HG02588 (cell line): Measurements from ENCODE around the gene SMG6.
A peak's percentile ranks its signal among the peaks of the same experiment; 100 is the strongest.

Experiments used
- ATAC-seq: cut with Tn5 transposase; IDR thresholded peaks from one replicate; pipeline ENCODE4 v1.9.1; 2021; ENCODE audit warnings: mild to moderate bottlenecking, moderate library complexity; ENCODE audit not compliant: unreplicated experiment

The SMG6 gene

DNA sequence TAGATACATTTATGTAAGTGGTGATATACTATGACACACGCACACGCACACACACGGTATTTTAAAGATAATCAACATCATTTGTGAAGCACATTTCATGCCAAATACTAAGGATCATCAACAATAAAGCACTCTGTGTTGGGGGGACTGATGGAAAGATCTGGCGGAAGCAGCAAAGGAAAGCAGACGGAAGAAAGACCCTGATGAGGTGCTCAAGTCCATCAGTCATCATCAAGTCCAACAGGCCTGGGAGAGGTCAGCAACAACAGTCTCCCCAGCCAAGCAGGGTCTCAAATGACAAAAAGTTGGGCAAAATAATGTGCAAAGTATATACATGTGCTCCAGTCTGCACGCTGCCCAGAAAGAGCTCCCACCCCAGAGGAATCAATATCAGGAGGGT lies 193.1 kb downstream of the SMG6 start:
- ATAC-seq, result no peak

DNA sequence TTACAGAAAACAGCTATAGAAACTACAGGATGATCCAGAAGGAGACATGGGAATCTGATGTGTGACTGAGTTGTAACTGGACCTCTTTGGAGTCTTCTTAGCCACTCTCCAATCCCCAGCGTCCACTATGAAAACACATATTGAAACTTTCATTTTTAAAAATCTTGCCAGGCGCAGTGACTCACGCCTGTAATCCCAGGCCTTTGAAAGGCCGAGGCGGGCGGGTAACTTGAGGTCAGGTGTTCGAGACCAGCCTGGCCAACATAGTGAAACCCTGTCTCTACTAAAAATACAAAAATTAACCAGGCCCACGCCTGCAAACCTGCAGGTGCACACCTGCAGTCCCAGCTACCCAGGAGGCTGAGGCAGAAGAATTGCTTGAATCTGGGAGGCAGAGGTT lies 195.4 kb downstream of the SMG6 start:
- no peak for ATAC-seq

DNA sequence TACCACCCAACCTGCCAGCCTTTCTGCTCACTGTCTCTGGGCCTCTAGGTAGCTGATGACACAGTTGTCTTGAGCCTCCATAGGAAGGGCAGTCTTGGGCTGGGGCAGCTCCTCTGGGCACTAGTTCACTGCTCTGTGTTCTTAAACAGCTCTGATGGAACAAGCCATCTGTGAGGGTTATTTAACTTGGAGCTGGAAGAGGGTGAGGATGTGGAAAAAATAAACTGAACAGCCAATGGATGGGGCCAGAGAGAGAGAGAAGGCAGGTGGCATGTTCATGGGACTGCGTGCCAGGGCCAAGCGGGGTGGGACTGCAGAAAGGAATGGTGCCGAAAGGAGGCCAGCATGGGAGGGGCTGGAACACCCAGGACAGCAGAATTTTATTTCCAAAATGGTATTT lies 196.1 kb downstream of the SMG6 start:
- ATAC-seq, result no peak

DNA sequence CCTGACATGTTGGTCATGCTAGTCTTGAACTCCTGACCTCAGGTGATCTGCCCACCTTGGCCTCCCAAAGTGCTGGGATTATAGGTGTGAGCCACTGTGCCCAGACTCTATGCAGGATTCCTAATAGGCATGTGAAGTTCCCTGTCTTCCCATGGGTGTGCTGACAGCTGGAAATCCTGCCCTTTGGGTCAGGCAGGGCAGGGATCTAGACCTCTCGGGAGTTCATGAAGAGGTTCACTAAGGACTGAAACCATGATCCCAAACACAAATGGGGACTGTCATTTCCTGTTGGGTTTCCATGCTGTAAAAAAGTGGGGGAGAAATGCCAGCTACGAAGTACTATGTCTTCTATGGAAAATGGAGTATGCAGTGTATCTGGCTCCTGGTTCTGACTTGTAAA lies 196.5 kb downstream of the SMG6 start:
- ATAC-seq, result no peak

DNA sequence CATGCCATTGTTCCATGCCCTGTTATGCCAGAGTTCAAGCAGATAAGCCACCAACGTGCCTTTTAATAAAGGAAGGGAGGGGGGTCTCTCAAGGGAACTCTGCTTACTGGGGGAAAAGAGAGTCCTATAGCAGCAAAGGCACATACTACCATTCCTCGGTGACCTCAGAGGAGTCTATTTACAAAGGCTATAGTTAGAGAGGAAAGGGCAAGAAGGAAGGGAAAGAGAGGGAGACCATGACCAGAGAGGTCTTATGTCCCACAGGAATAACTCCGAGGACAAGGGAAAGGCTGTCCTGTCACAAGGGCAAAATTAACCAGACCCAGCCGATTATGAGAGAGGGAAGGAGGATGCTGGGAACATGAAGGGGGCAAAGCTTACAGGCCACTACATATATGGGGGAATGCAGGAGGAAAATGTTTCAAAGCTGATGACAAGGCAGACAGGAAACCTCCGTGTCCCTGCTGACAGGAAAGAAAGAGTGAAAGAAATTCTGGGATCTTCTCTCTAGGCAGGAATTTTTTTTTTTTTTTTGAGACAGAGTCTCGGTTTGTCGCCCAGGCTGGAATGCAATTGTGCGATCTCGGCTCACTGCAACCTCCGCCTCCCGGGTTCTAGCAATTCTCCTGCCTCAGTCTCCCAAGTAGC lies 197.2 kb downstream of the SMG6 start:
- ATAC-seq, result no peak

DNA sequence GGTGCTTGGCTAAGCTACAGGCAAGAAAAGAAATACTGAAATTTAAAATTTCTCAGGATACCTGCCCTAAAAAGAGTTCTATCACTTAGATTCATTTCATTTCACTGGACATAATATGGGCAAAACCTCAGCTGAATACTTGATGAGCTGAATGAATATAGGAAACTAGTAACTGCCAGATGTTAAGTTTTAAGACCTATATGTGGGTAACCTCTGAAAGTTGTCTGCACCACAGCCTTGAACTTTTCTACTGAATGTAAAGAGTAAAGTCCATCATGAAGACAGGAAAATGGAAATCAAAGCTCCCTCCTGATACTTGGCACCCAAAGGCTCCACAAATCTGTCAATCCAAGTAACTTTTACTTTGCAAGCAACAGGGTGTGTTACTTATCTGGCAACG lies 197.9 kb downstream of the SMG6 start:
- ATAC-seq, result no peak

DNA sequence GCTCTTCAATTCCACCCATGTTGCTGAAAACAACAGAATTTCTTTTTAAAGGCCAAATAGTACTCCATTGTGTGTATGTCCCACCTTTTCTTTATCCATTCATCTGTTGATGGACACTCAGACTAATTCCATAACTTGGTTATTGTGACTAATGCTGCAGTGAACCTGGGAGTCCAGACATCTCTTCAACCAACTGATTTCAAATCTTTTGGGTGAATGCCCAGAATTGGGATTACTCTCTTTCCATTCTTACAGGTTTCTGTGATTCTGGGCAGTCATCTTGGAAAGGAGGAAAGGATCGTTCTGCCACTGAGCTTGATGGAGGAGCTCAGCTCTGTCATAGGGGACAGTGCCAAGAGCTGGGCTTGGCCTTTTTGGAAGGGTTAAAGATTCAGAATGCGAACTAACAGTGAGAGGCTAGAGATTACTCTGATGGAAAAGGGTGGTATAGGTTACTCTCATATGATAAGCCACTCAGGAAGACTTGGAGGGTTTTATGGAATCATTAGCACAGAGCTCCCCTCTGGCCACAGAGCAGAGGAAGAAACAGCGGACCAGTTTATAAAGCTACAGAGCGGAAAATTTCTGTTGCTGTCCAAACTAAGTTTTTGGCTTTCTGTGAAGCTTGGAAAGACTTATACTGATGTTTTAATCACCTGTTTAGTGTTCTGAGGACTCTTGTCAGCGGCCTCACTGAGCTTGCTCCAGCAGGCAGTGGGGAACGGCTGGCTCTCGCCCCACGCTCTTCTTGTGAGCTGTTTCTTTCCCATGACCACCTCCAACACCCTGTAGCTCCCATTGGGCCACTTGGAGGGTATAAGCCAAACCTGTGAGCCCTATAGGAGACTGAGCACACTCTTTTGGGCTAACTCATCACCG lies 200.4 kb downstream of the SMG6 start:
- no peak for ATAC-seq

DNA sequence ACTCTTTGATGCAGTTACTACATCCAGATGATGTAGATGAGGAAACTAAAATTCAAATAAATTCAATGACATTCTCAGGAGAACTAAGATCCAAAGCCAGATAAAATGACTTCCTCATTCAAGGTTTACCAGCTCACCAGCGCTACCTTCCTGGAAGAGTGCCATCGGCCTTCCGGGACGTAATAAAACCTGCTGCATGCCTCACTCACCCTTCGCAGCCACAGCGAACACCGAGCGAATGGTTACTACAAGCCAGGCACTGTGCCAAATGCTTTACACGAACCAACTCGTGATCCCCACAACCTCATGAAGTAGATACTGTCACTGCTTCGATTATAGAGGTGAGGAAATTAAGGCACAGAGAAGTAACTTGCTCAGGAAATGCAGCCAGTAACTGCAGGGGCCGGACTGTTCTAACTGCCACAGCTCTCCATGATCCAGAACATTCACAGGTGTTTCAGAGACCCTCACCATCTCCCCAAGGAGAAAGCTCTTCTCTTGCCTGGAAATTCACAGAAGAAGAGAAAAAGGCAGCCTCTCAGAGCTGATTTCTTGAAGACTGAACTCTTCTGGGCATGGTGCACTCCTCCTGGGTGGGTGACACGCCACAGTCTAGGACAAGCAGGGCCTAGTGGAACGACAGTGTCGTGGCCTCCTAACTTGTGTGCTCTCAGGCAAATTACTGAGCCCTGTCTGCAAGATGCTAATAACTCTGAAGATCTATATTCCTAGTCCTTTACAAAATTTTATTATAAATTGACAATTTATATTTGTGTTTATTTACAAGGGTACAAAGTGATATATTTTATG lies 201.9 kb downstream of the SMG6 start:
- no peak for ATAC-seq

DNA sequence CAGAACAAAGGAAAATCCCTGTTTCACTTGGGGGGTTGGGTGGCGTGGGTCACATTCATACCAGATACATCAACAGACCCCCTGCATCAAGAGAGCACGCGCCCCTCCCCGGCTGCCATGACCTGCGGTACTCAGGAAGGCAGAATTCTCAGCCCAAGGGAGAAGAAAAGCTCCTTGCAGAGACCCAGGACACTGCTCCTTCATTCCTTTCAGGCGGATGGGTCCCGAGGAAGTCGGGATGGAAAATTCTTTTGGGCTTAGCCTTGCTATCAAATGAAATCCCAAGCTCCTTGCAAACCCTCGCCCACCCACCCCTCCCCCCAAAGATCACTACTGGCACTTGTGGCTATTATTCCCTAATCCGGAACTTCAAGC lies 208.1 kb downstream of the SMG6 start:
- ATAC-seq, result no peak

DNA sequence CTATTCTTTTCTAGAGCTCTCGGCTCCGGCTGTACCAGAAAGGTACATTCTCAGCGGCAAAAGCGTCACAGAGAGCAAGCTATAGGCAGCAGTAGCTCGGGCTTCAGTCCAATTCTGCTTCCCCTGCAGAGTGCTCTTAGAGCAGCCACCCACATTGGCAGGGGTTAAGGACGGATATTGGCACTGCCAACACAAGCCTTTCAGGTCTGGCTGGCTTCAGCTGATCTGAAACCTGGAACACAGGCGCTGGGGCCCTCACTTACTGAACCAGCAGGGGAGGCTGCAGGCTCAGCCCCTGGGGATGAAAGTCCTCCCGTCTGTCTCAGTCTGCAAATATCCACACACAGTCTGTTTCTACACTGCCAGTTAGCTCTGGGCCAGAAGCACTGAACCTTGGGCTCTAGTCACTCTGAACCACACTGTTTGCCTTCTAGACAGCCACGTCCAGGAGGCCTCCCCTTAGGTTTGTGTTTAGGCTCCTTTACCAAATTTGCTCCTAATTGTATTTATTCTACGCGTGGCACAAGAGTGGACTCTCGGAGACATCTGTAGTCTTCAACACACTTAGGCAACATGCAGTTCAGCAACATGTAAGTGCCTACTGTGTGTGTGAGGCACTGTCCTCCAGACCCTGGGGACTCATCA lies 208.6 kb downstream of the SMG6 start:
- no peak for ATAC-seq

DNA sequence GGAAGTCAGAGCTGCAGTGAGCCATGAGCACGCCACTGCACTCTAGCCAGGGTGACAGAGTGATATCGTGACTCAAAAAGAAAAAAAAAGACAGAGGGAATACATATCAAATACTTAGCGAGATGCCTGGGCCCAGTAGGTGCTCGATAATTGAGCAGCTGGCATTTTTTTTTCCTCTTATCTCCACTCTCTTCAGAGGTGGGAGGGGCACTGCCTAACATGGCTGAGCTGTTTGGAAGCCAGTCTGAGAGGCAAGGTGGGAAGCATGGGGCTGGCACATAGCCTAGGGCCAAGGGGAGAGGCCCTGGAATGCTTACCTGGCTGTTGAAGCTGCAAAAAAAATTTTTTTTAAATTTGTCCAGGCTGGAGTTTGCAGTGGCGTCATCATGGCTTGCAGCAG lies 210.2 kb downstream of the SMG6 start:
- no peak for ATAC-seq

DNA sequence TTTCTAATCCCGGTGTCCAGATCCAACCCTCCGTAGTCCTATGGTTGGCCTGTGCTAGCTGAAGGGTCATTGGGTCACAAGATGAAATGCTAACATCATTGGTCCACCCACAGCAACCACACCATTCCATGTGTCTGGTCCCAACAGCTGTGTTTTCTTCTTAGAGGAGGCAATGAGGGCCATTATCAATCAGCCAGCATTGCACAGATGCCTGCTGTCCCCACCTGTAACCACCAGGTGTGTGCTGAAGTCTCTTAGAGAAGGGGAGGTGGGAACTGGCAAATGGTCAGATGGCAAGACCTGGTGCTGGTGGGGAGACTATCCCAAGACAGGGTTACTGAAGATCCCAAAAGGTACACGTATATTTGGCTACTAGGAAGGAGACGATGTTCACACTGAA lies 211.3 kb downstream of the SMG6 start:
- ATAC-seq, result no peak

DNA sequence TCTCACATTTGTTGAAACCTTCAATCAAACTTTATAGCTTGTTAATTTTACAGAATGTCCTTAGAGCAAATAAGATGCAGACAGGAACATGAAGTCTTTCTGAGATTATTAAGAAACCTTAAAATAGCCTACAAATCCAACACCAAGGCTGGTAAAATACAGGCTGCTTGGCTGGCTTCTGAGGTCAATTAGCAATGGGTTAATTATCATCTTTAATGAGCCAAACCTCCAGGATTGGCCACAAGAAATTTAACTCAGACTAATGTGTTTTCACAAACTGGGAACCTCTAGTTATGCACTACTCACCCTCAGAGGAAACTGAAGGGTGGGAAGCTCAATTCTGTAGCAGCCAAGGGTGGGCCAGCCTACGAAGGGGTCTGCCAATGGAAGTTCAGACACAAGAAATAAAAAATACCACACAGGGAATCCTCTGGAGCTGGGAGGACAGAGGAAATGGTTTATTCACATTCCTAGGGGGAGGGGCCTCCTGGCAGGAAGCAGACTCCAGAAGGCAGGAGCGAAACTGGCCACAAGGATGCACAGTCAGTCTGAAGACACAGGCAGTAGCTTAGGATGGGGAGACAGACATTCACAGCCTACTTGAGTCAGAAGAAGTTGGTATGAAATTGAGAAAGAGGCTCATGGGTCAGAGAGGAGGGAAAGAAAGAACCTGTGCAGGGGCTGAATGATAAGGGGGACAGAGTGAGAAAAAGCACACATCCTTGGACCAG lies 212.6 kb downstream of the SMG6 start:
- ATAC-seq, result no peak

DNA sequence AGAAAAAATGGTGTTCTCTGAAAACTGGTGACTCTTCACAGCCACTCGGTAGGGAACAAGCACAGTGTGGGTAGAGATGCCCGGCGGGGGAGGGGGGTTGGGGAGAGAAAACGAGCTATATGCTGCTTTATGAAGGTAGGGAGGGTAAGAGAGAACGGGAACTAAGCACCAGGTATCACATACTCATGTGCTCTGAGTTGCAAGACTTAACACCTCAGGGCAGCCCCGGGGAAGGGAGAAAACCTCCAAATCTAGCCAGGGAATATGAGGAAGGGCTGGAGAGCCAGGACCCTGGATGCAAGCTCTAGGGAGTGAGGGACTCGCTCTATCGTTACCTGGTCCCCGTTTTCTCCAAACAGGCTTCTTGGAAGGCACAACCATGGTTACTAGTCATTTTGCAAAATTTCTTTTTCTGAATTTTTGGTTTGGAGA lies 213.4 kb downstream of the SMG6 start:
- no peak for ATAC-seq

DNA sequence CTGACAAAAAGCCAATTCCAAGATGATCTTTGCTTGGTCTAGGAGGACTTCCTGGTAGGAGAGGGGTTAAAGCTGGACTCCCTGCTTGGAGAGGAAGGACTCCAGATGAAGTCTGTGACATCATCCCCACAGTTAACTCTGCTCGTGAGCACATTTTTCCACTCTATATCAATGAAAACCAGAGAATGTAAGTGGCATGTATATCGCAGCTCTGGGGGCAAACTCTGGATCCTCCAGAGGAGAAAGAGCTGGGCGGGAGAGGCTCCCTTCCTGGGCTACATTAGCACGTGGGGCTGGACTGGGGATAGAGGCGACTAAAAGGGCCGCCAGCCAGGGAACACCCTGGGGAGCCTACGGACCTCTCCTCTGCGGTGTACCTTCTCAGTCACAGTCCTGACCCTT lies 214.6 kb downstream of the SMG6 start:
- ATAC-seq, result peak; percentile 19

DNA sequence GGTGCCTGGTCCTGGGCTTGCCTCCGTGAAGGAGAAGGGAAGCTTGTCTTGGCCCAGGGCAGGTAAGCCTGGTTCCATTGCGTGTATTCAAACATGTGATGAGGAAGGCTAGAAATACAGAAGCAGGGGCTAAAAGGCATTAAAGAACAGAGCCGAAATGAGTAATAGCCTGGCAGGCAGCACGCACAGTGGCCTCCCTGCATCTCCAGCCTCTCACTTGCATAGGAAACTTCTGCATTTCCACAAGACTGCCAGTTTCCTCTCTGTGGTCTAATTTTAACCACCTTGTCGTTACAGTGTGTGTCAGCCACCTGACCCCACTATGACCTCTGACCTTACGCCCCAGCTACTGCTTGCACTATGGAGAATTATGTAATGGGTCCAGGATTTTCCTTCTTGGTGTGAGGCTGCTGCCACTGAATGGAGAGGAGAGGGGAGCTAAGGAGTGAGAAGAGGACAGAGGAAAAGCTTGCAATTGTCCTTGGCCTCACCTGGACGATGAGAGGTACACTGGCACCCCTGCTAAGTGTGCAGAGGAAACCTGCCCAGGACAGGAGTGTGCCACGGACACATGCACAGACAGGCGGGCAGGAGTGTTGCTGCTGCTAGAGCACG lies 215.9 kb downstream of the SMG6 start:
- ATAC-seq, result peak; percentile 36

DNA sequence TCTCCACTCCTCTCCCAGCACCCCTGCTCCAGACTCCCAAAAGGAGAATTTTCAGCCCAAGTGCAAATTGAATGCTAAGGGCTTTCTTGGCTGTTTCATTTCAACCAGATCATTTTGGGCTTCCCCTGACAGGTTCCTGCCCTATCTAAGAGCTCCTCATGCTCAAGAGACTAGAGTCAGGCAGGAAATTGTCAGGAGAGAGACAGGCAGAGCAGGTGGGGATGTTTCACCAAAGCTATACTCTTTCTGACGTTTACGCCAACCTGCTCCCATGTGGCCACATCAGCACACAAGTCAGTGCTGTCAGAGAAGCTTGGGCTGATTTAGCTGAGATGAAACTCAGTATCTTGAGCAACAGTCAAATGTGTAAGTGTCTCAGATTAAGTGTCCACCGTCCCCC lies 217.3 kb downstream of the SMG6 start:
- no peak for ATAC-seq

DNA sequence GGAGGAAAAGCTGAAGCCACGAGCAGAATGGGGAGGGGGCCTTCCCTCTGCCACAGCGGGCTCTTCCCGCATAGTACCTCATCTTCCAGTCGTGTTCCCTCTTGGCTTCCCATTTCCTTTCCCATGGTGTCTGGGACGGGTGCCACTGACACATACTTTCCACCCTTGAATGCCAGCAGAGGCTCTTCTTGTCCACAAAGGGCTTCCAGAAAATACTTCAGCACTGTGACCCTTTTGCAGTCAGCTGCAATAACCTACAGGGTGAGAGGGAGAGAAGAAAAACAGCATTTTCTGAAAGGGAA lies 218.0 kb downstream of the SMG6 start:
- ATAC-seq, result no peak

DNA sequence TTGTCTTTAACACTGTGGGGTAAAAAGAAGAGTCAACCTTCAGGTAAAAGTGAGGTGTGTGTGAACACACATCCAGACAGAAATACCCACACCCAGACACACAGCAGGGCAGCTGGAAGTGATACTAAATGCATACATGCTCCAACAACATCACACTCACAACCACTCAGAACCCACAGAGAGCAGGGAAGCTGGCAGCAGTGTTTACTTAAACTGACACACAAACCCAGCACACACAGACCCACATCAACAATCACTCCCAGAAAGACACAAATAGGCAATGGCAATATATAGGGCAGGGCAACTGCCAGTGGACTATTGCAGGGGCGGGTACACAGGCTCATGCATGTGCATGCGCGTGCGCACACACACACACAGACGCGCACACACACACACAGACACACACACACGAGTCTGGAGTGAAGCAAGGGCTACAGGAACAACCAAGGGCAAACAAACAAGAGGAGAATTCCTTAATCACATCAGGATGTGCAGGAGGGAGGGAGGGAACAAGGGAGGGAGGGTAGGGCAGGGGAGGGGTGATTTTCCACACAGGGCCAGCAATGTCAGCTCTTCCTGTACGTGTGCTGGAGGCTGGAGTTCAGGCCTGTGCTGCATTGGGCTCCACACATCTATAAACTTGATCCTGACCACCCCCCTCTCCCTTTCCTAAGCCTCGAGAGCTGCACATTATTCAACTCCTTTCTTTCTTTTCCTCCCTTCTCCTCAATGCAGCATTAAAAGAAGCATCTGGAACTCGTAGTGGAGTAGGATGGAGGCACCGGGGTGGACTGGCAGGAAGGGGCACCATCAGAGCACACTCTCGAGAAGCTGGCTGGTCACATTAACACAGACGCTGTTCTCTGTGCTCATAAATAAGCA lies 218.6 kb downstream of the SMG6 start:
- no peak for ATAC-seq
